GM21526 (cell line): ENCODE measurements around the gene LINC00632.

ENCODE experiments used
- ATAC-seq: cut with Tn5 transposase; IDR thresholded peaks from one replicate; pipeline ENCODE4 v1.9.1; 2021; ENCODE audit warnings: moderate library complexity; ENCODE audit not compliant: unreplicated experiment, low FRiP score

The LINC00632 gene

GRCh38 chrX:140764401-140764919 lies 54.9 kb downstream of the LINC00632 start:
- ATAC-seq = no peak

DNA sequence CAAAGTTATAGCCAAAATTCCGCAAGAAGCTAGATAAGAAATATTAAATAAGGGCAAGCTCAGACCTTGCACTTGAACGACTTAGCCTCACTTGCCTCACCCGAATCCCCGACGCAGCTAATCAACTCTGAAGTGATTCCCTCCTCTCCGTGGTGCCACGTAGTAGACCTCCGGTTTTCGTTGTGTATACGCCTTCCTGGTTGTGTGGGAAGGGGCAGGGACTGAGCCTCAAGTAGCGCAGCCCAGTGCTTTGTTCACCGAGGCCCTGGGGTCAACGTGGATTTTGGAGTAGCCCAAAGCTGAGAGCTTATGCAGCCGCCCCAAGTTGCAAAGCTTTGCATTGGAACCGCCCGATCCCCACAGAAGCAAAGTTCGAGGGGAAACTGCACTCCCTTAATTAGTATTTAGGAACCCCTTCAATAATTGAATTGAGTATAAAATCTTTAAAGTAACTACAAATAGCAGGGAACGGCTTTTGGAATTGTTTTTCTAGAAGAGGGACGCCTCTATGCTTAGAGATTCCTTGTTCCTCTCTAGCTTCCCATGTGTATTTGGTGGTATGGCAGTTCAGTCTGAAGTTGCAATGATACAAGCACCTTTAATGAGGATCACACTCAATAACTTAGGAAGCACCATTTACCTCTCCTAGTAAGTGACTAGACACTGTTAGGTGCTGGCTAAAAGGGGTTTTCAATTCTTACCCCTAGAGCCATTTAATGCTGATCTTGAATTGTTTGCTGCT lies 55.7 kb downstream of the LINC00632 start:
- ATAC-seq = no peak

GRCh38 chrX:140766024-140766611 lies 56.6 kb downstream of the LINC00632 start:
- ATAC-seq = no peak

DNA sequence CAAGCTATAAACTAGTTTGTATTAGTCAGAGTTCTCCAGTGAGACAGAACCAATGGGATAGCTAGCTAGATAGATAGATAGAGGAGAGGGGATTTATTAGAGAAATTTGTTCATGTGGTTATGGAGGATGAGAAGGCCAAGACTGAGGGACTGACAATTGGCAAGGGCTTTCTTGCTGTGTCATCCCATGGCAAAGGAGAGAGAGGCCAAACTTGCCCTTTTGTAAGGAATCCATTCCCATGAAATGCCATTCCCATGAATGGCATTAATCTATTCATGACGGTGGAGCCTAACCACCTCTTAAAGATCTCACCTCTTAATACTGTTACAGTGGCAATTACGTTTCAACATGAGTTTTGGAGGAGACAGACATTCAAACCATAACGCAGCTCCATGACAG lies 58.1 kb downstream of the LINC00632 start:
- ATAC-seq = no peak

DNA sequence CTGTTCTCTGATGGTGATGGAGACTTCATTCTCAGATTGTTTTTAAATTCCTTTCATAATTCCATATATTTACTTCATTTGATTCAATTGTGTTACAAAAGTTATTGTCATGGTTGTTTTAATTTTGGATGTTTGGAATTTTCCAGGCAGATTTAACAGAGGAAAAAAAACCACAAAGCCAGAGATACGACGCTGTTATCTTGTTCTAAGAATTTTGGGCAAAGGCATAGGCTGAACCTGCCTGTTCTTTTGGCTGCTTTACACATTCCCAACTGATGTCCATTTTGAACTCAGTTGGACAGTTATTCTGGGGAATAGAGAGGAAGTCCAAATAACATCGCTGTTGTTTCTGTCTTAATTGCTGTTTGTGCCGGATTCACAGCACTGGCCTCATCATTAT lies 65.7 kb downstream of the LINC00632 start:
- no peak for ATAC-seq

- ATAC-seq = no peak
Observed at GRCh38 chrX:140776320-140776719, 66.8 kb downstream of the LINC00632 start.

GRCh38 chrX:140794642-140795041 lies 85.1 kb downstream of the LINC00632 start:
- no peak for ATAC-seq

DNA sequence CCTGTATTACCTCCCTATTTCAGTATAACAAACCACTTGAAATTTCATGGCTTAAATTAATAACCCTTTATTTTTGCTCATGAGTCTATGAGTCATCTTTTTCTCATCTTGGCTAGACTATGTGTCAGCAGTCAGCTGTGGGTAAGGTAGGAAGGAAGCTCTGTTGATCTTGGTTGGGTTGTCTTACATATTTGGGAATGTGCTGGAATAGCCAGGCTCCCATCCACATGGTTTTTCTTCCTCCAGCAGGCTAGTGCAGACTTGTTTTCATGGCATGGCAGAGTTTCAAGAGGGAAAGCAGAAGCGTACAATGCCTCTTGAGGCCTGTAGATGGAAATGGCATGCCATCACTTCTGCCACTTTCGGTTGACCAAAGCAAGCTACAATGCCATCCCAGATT lies 89.7 kb downstream of the LINC00632 start:
- no peak for ATAC-seq

- no peak for ATAC-seq
Observed at GRCh38 chrX:140804292-140804691, 94.7 kb downstream of the LINC00632 start.

- no peak for ATAC-seq
Observed at GRCh38 chrX:140815868-140816267, 106.3 kb downstream of the LINC00632 start.

DNA sequence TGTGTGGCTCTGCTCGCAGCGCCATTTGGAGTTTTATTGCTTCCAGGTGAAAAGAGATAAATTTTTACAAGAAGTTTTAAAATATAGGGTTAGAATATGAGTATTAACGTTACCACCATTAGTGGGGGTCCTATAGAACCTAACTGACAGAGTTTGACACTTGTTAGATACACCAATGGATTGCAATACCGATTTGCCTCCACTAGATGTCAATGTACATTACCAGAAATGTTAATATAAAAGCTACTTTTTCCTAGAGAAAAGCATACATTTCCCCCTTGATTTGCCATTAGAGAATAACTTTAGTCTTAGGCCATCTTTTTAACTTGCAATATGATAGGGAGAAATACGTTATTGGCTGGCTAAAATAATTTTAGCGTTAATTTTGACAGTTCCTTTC lies 108.4 kb downstream of the LINC00632 start:
- peak; percentile 70 for ATAC-seq

DNA sequence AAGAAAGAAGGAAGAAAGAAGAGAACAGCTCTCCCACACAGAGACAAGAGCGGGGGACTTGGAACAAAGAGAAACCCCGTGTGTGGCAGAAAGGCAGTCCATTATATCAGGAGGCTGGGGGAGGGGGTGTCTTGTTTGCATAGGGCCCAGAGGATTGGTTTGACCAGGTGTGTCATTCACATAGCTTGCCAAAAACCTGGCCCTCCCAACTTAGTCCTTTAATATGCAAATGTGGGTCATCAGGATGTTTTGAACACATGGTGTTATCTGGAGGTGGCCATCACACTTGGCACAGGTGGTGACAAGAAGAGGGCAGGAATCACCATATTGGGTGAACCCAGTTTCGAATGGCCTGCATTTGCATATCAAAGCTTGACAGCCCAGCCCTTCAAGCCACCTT lies 111.7 kb downstream of the LINC00632 start:
- ATAC-seq = no peak

- ATAC-seq = no peak
Observed at GRCh38 chrX:140822184-140822583, 112.6 kb downstream of the LINC00632 start.

DNA sequence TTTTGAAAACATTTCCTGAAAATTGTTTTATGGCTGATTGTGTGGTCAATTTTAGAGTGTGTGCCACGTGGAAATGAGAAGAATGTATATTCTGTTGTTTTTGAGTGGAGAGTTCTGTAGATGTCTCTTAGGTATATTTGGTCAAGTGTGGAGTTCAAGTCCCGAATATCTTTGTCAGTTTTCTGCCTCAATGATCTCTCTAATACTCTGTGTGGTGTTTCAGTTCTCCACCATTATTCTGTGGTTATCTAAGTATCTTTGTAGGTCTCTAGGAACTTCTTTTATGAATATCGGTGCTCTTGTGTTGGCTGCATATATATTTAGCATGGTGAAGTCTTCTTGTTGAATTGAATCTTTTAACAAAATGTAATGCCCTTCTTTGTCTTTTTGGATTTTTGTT lies 113.3 kb downstream of the LINC00632 start:
- ATAC-seq = no peak

DNA sequence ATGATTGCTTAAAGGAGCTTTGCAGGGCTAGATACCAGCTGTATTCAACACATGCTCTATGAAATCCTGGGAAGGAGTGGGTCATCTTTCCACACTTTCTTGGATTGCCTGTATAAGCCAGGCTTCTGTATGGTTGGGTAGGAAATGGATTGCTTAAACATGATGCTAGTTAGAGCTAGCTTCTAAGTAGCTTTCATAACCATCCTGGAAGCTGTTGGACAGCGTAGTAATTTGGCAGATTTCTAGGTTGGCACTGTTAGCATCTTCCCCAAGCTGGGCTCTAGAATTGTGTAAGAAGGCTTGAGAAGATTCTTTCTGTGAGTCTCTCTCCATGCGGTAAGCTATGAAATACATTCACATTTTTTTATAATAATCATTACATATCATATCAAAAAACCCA lies 127.3 kb downstream of the LINC00632 start:
- ATAC-seq = no peak
